Measurements from ENCODE around the gene LGR6.

The LGR6 gene

GRCh38 chr1:202216691-202217090 is 23.1 kb downstream of the LGR6 start:
- Histone ChIP-seq H4K20me1 (ENCODE audit: insufficient read depth, low read length) (no peaks in the 10 kb centered on the region), H3F3A (ENCODE audit: insufficient read depth, low read length) (no peaks in the 10 kb centered on the region), H3K9me3 (ENCODE audit: low read length) (no peaks in the 10 kb centered on the region), H3K4me3 (ENCODE audit: low read depth, low read length, poor library complexity, severe bottlenecking) (no peak overlapping the region), H2AFZ (ENCODE audit: low read length) (no peak overlapping the region), H3K9me2 (ENCODE audit: low read depth, low read length) (no peaks in the 10 kb centered on the region), H3K9ac (ENCODE audit: low read length) (no peak overlapping the region), H3K36me3 (ENCODE audit: insufficient read depth, low read length) (no peaks in the 10 kb centered on the region), H3K4me2 (ENCODE audit: low read length) (no peak overlapping the region), H3K27ac (ENCODE audit: low read depth, low read length, poor library complexity, severe bottlenecking) (no peak overlapping the region), H3K4me1 (ENCODE audit: insufficient read depth, low read length, severe bottlenecking) (no peaks in the 10 kb centered on the region), H3K79me2 (ENCODE audit: insufficient read depth, low read length) (no peaks in the 10 kb centered on the region), H3K27me3 (ENCODE audit: insufficient read depth, low read length) (no peaks in the 10 kb centered on the region)
- TF ChIP-seq, protein P1, sequence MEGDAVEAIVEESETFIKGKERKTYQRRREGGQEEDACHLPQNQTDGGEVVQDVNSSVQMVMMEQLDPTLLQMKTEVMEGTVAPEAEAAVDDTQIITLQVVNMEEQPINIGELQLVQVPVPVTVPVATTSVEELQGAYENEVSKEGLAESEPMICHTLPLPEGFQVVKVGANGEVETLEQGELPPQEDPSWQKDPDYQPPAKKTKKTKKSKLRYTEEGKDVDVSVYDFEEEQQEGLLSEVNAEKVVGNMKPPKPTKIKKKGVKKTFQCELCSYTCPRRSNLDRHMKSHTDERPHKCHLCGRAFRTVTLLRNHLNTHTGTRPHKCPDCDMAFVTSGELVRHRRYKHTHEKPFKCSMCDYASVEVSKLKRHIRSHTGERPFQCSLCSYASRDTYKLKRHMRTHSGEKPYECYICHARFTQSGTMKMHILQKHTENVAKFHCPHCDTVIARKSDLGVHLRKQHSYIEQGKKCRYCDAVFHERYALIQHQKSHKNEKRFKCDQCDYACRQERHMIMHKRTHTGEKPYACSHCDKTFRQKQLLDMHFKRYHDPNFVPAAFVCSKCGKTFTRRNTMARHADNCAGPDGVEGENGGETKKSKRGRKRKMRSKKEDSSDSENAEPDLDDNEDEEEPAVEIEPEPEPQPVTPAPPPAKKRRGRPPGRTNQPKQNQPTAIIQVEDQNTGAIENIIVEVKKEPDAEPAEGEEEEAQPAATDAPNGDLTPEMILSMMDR (IDR thresholded peaks at IDR 0.05; ENCODE audit: low read length) = no peak
- TF ChIP-seq EZH2 (IDR thresholded peaks at IDR 0.05; ENCODE audit: borderline replicate concordance, low read length) = no peak

- Histone ChIP-seq H3K79me2 (ENCODE audit: insufficient read depth, low read length) (no peaks in the 10 kb centered on the region), H3K27me3 (ENCODE audit: insufficient read depth, low read length) (no peaks in the 10 kb centered on the region), H2AFZ (ENCODE audit: low read length) (no peak overlapping the region), H3K9me2 (ENCODE audit: low read depth, low read length) (no peaks in the 10 kb centered on the region), H4K20me1 (ENCODE audit: insufficient read depth, low read length) (no peaks in the 10 kb centered on the region), H3K27ac (ENCODE audit: low read depth, low read length, poor library complexity, severe bottlenecking) (no peak overlapping the region), H3K4me1 (ENCODE audit: insufficient read depth, low read length, severe bottlenecking) (no peaks in the 10 kb centered on the region), H3K36me3 (ENCODE audit: insufficient read depth, low read length) (no peaks in the 10 kb centered on the region), H3K4me2 (ENCODE audit: low read length) (no peak overlapping the region), H3F3A (ENCODE audit: insufficient read depth, low read length) (no peaks in the 10 kb centered on the region), H3K9me3 (ENCODE audit: low read length) (no peaks in the 10 kb centered on the region), H3K4me3 (ENCODE audit: low read depth, low read length, poor library complexity, severe bottlenecking) (no peak overlapping the region), H3K9ac (ENCODE audit: low read length) (no peak overlapping the region)
- no peak for TF ChIP-seq EZH2 (IDR thresholded peaks at IDR 0.05; ENCODE audit: borderline replicate concordance, low read length)
- TF ChIP-seq, protein P1 (IDR thresholded peaks at IDR 0.05; ENCODE audit: low read length) = no peak
Measured at GRCh38 chr1:202217516-202217915, 23.9 kb downstream of the LGR6 start.

DNA sequence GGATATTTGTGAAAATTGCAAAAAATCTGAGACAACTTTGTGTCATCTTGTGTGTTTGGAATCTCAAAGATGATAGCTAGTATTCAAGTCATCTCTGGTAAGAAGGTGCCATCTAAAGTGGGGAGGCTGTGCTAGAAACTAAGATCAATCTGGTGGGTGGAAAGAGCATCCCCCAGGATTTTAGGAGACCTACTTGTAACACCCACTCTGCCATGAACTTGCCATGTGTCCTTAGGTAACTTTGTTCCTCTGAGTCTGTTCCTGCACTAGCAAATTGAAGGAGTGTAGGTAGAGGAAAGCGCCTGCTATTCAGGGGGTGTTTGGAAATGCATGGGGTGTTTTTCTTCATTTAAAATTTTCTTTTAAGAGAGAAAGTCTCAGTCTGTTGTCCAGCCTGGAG is 24.4 kb downstream of the LGR6 start:
- H3K27ac ChIP-seq (ENCODE audit: low read depth, low read length, poor library complexity, severe bottlenecking) = no peak overlapping the region
- no peaks in the 10 kb centered on the region for H3K79me2 ChIP-seq (ENCODE audit: insufficient read depth, low read length)
- H3K9ac ChIP-seq (ENCODE audit: low read length) = no peak overlapping the region
- no peak overlapping the region for H3K4me2 ChIP-seq (ENCODE audit: low read length)
- H3K4me3 ChIP-seq (ENCODE audit: low read depth, low read length, poor library complexity, severe bottlenecking) = no peak overlapping the region
- H3K27me3 ChIP-seq (ENCODE audit: insufficient read depth, low read length) = no peaks in the 10 kb centered on the region
- no peaks in the 10 kb centered on the region for H3K9me3 ChIP-seq (ENCODE audit: low read length)
- no peaks in the 10 kb centered on the region for H3F3A ChIP-seq (ENCODE audit: insufficient read depth, low read length)
- H3K9me2 ChIP-seq (ENCODE audit: low read depth, low read length) = no peaks in the 10 kb centered on the region
- H3K36me3 ChIP-seq (ENCODE audit: insufficient read depth, low read length) = no peaks in the 10 kb centered on the region
- TF ChIP-seq, protein P1 (IDR thresholded peaks at IDR 0.05; ENCODE audit: low read length) = no peak
- no peak for TF ChIP-seq EZH2 (IDR thresholded peaks at IDR 0.05; ENCODE audit: borderline replicate concordance, low read length)
- H4K20me1 ChIP-seq (ENCODE audit: insufficient read depth, low read length) = no peaks in the 10 kb centered on the region
- no peak overlapping the region for H2AFZ ChIP-seq (ENCODE audit: low read length)
- no peaks in the 10 kb centered on the region for H3K4me1 ChIP-seq (ENCODE audit: insufficient read depth, low read length, severe bottlenecking)

Measured in OCI-LY1 (cell line).